MV-4-11 (cell line): ENCODE results near the gene AMPH.

Experiments used
- DNase-seq: peaks from one replicate; lab custom pipeline; 2025; lab: John Stamatoyannopoulos, UW

AMPH gene

GRCh38 chr7:38463277-38464225 lies 167.6 kb downstream of the AMPH start:
- DNase-seq: peak; percentile 54

GRCh38 chr7:38462819-38463218 lies 168.4 kb downstream of the AMPH start:
- no peak for DNase-seq

GRCh38 chr7:38461887-38462286 lies 169.3 kb downstream of the AMPH start:
- DNase-seq: no peak

- no peak for DNase-seq
Measured at GRCh38 chr7:38453826-38454225, 177.3 kb downstream of the AMPH start.

- DNase-seq: no peak
Measured at GRCh38 chr7:38453168-38453567, 178.0 kb downstream of the AMPH start.

- no peak for DNase-seq
Measured at GRCh38 chr7:38452681-38453108, 178.5 kb downstream of the AMPH start.

GRCh38 chr7:38451840-38452239 lies 179.3 kb downstream of the AMPH start:
- DNase-seq: no peak

- DNase-seq: no peak
Measured at GRCh38 chr7:38448584-38449234, 182.5 kb downstream of the AMPH start.

- no peak for DNase-seq
Measured at GRCh38 chr7:38448054-38448453, 183.1 kb downstream of the AMPH start.

GRCh38 chr7:38438970-38439369 lies 192.2 kb downstream of the AMPH start:
- DNase-seq: no peak

GRCh38 chr7:38432671-38433070 lies 198.5 kb downstream of the AMPH start:
- DNase-seq: no peak

GRCh38 chr7:38432080-38432479 lies 199.1 kb downstream of the AMPH start:
- no peak for DNase-seq

- DNase-seq: no peak
Measured at GRCh38 chr7:38429057-38429456, 202.1 kb downstream of the AMPH start.

- no peak for DNase-seq
Measured at GRCh38 chr7:38428041-38428440, 203.1 kb downstream of the AMPH start.

GRCh38 chr7:38427279-38427955 lies 203.8 kb downstream of the AMPH start:
- DNase-seq: no peak

GRCh38 chr7:38425509-38425908 lies 205.7 kb downstream of the AMPH start:
- peak; percentile 36 for DNase-seq

GRCh38 chr7:38424750-38425463 lies 206.3 kb downstream of the AMPH start:
- DNase-seq: no peak

- peak; percentile 42 for DNase-seq
Measured at GRCh38 chr7:38413784-38414183, 217.4 kb downstream of the AMPH start.

- peak; percentile 31 for DNase-seq
Measured at GRCh38 chr7:38411404-38411803, 219.8 kb downstream of the AMPH start.

GRCh38 chr7:38410056-38410455 lies 221.1 kb downstream of the AMPH start:
- DNase-seq: no peak

GRCh38 chr7:38409531-38409930 lies 221.6 kb downstream of the AMPH start:
- no peak for DNase-seq

GRCh38 chr7:38398725-38399321 lies 232.3 kb downstream of the AMPH start:
- no peak for DNase-seq
